GM18909 (cell line): ENCODE results near the gene PDE8A.

Source experiments
- ATAC-seq: cut with Tn5 transposase; IDR thresholded peaks from one replicate; pipeline ENCODE4 v1.9.1; 2021; ENCODE audit warnings: mild to moderate bottlenecking; ENCODE audit not compliant: unreplicated experiment, poor library complexity

The PDE8A gene

GRCh38 chr15:84981711-84982300 is at the start of gene PDE8A:
Gene PDE8A (plus strand): TSS chr15:84981856. CDS start chr15:84982163, 307 bp downstream.
- peak; percentile 20 for ATAC-seq

- ATAC-seq: no peak
These were observed 46.5 kb upstream of the PDE8A start for GRCh38 chr15:84934942-84935729.

- ATAC-seq: no peak
These were observed 44.5 kb upstream of the PDE8A start for GRCh38 chr15:84937144-84937543.

GRCh38 chr15:84938726-84939125 is 42.9 kb upstream of the PDE8A start:
- no peak for ATAC-seq

- ATAC-seq: no peak
These were observed 41.3 kb upstream of the PDE8A start for GRCh38 chr15:84940399-84940798.

- no peak for ATAC-seq
These were observed 39.2 kb upstream of the PDE8A start for GRCh38 chr15:84942456-84942855.

GRCh38 chr15:84944311-84944710 is 37.3 kb upstream of the PDE8A start:
- ATAC-seq: no peak

GRCh38 chr15:84944861-84945260 is 36.8 kb upstream of the PDE8A start:
- no peak for ATAC-seq

GRCh38 chr15:84946772-84947489 is 34.7 kb upstream of the PDE8A start:
- ATAC-seq: no peak

- no peak for ATAC-seq
These were observed 33.5 kb upstream of the PDE8A start for GRCh38 chr15:84947947-84948830.

GRCh38 chr15:84949043-84949442 is 32.6 kb upstream of the PDE8A start:
- no peak for ATAC-seq

GRCh38 chr15:84949845-84950569 is 31.6 kb upstream of the PDE8A start:
- no peak for ATAC-seq

GRCh38 chr15:84950570-84951111 is 31.0 kb upstream of the PDE8A start:
- ATAC-seq: no peak

- ATAC-seq: no peak
These were observed 29.9 kb upstream of the PDE8A start for GRCh38 chr15:84951736-84952135.

GRCh38 chr15:84953136-84953535 is 28.5 kb upstream of the PDE8A start:
- ATAC-seq: no peak

- ATAC-seq: no peak
These were observed 27.9 kb upstream of the PDE8A start for GRCh38 chr15:84953726-84954125.

- no peak for ATAC-seq
These were observed 26.4 kb upstream of the PDE8A start for GRCh38 chr15:84955089-84955848.

GRCh38 chr15:84956199-84956598 is 25.5 kb upstream of the PDE8A start:
- no peak for ATAC-seq
